ENCODE measurements around the gene VPS13D. TPM values are rescaled to one million over a fixed set of nuclear protein-coding genes. Genes with fewer than 3 reads are reported as not detected.

Gene VPS13D
- total RNA-seq, 1 donor from 2014 or later, result 77.8 TPM

DNA sequence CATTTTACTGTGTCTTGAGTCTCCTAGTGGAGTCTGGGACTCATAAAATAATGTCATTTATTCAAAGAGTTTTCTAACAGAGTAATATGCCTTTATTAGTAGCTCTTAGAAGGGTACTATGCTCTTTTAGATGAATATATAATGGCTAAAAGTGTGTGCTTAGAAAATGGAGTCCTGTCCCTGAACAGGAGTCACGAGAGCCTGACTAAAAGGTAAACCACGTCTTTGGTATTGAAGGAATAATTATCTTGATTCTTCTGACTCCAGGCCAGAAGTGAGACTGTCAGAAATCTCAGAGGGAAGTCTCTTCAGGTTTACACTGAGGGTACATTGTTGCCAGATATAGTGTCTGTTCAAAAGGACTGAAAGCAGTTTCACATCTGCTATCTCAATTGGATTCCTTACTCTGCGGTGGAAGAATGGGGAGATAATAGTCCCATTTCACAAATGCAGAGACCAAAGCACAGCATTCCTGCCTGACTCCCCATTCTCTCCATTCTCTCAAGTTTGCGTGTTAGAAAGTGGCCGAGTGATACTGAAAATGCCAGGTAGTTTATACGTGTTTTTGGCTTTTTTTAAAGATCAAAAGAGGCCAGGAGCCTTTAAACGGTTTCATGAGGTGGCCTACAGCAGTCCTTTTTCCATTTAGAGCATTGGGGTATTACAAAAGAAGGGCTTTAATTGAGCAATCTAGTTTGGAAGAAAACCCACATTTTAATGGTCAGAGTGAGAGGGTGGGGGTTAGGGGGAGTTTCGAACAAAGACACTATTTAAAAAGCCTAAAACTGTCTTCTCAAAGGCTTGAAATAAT, 176.6 kb downstream of the VPS13D start:
- H3K9me3 Mint-ChIP-seq, result peaks cover 6% of the 10 kb centered on the region

DNA sequence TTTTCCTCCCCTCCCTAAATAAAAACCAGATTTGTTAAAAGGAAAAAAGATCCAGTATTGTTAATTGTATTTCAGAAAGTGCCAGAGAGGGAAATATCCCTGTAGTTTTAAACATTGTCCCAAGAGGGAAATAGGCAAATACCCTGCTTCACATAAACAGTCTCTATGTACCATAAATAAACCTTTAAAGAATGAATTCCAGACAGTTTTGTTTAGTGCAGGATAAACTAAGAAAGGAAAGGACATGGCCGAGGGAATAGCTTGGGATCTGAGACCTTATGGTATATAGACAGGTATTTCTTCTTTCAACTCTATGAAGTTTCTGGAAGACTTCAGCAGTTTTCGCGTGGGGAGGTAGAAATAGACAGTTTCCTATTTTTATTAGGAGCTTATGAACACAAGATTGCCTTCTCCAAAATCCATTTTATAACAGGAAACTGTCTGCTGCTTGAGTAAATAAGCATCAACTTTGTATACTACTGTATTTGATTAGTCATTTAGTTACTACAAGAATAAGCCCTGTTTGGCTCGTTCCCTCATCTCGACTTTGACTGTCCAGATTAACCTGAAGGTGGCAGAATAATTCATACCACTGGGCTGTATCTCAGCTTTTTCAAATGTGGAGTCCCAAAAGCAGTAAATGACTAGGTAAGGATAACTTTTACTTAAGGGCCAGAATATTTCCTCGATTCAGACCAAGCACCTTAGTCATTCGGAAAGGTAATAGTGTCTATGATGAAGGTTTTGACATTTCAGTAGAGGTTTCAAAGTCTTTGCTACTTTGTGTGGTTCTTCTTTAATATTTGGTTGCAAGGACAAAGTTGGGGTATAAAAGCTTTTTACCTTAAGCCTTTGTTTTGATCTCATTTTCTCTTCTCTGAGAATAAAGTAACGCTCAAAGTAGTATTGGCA, 177.5 kb downstream of the VPS13D start:
- Mint-ChIP-seq H3K4me1 (peaks cover 72% of the 10 kb centered on the region), H3K4me3 (no peak overlapping the region), H3K27ac (peak overlapping the region; percentile 96), H3K9me3 (peaks cover 13% of the 10 kb centered on the region), H3K36me3 (peaks cover 42% of the 10 kb centered on the region), H3K27me3 (ENCODE audit: low read depth) (no peaks in the 10 kb centered on the region)
- no peak for DNase-seq (ENCODE audit: low spot score in 2 of 2, unreplicated experiment in 2 of 2)
- TF ChIP-seq, protein P1, sequence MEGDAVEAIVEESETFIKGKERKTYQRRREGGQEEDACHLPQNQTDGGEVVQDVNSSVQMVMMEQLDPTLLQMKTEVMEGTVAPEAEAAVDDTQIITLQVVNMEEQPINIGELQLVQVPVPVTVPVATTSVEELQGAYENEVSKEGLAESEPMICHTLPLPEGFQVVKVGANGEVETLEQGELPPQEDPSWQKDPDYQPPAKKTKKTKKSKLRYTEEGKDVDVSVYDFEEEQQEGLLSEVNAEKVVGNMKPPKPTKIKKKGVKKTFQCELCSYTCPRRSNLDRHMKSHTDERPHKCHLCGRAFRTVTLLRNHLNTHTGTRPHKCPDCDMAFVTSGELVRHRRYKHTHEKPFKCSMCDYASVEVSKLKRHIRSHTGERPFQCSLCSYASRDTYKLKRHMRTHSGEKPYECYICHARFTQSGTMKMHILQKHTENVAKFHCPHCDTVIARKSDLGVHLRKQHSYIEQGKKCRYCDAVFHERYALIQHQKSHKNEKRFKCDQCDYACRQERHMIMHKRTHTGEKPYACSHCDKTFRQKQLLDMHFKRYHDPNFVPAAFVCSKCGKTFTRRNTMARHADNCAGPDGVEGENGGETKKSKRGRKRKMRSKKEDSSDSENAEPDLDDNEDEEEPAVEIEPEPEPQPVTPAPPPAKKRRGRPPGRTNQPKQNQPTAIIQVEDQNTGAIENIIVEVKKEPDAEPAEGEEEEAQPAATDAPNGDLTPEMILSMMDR (IDR thresholded peaks at IDR 0.05; ENCODE audit: unreplicated experiment), result no peak

More for the DNA sequence above, 176.6 kb downstream of the VPS13D start:
- peak overlapping the region; percentile 96 for H3K27ac Mint-ChIP-seq
- peaks cover 81% of the 10 kb centered on the region for H3K4me1 Mint-ChIP-seq
- no peak for DNase-seq (ENCODE audit: low spot score in 2 of 2, unreplicated experiment in 2 of 2)
- TF ChIP-seq, protein P1 (IDR thresholded peaks at IDR 0.05; ENCODE audit: unreplicated experiment), result no peak
- no peak overlapping the region for H3K4me3 Mint-ChIP-seq
- no peaks in the 10 kb centered on the region for H3K27me3 Mint-ChIP-seq (ENCODE audit: low read depth)
- H3K36me3 Mint-ChIP-seq, result peaks cover 33% of the 10 kb centered on the region

DNA sequence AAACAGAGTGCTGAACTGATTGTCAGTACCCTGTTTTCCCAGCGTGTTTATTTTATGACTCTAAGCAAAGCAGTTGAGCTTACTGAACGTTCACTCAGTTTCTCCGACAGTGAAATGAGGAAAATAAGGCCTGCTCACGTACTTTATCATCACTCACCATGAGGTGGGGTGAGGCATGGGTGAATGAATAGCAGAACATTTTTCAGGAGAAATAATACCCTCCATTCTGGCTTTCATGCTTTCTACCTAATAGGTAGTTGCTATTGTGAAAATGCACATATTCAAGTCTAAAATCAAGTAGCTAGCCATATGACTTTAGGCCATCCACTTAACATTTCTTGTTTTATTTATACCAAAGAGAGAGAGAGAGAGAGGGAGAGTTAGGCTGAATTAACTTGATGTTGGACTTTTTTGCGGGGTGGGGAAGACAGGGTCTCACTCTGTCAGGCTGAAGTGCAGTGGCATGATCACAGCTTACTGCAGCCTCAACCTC, 178.2 kb downstream of the VPS13D start:
- peaks cover 20% of the 10 kb centered on the region for H3K9me3 Mint-ChIP-seq
- H3K27ac Mint-ChIP-seq, result peak overlapping the region; percentile 96
- H3K36me3 Mint-ChIP-seq, result peaks cover 49% of the 10 kb centered on the region
- TF ChIP-seq, protein P1 (IDR thresholded peaks at IDR 0.05; ENCODE audit: unreplicated experiment), result no peak
- no peak overlapping the region for H3K4me3 Mint-ChIP-seq
- H3K4me1 Mint-ChIP-seq, result peaks cover 66% of the 10 kb centered on the region
- DNase-seq (ENCODE audit: low spot score in 2 of 2, unreplicated experiment in 2 of 2), result no peak
- H3K27me3 Mint-ChIP-seq (ENCODE audit: low read depth), result no peaks in the 10 kb centered on the region

DNA sequence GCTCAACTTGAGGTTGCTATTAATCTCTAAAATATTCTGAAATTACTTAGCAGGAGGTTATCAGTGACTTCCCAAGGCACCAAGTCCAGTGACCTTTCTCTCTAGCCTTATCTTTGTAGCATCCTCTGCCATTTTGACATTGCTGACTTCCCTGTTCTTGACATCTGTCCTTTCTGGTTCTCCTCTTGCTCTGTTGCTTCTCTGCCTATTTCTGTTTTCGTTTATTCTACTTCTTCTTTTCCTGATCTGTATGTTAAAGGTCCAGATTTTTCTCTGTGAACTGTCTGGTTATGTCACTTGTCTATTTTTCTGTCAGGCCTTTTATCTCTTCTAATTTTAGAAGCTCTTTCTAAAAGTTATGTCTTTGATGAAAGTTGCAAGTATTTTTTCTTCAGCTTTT, 178.8 kb downstream of the VPS13D start:
- Mint-ChIP-seq H3K36me3 (peaks cover 47% of the 10 kb centered on the region), H3K4me1 (peaks cover 60% of the 10 kb centered on the region), H3K27ac (peak overlapping the region; percentile 96), H3K9me3 (peaks cover 21% of the 10 kb centered on the region), H3K27me3 (ENCODE audit: low read depth) (no peaks in the 10 kb centered on the region), H3K4me3 (peak overlapping the region; percentile 6)
- TF ChIP-seq, protein P1 (IDR thresholded peaks at IDR 0.05; ENCODE audit: unreplicated experiment), result no peak
- no peak for DNase-seq (ENCODE audit: low spot score in 2 of 2, unreplicated experiment in 2 of 2)

DNA sequence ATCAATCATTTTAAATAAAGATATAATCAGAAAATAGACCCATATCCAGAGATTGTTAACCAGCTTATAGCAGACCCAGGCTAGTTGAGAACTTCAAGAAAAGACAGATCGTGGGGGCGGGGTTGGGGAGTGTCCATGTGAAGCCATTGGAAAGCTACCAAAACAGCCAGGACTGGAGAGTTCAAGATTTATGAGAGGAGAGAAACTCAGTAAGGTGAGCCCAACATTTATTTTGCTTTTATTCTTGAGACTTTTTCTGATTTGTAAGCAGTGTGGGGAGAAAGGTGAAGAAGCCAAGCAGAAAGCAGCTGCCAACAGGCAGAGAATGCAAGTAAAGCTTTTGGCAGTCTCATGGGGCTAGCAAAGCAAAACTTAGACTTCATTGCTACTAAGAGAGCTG, 179.9 kb downstream of the VPS13D start:
- H3K4me3 Mint-ChIP-seq, result peak overlapping the region; percentile 0
- peaks cover 53% of the 10 kb centered on the region for H3K4me1 Mint-ChIP-seq
- H3K36me3 Mint-ChIP-seq, result peaks cover 47% of the 10 kb centered on the region
- no peaks in the 10 kb centered on the region for H3K27me3 Mint-ChIP-seq (ENCODE audit: low read depth)
- H3K27ac Mint-ChIP-seq, result peak overlapping the region; percentile 86
- H3K9me3 Mint-ChIP-seq, result peaks cover 23% of the 10 kb centered on the region
- DNase-seq (ENCODE audit: low spot score in 2 of 2, unreplicated experiment in 2 of 2), result peak; percentile 30 to 58
- TF ChIP-seq, protein P1 (IDR thresholded peaks at IDR 0.05; ENCODE audit: unreplicated experiment), result no peak

Measured in mesothelial cell of epicardium (in vitro differentiated cells).